Smooth muscle cell (in vitro differentiated cells): ENCODE data around the gene KRTAP9-6. TPM values are rescaled to one million over a fixed set of nuclear protein-coding genes. Genes with fewer than 3 reads are reported as not detected.
"Not testable (repeated sequence)": the region's sequence is repeated elsewhere in the genome, so short reads cannot be mapped to it uniquely, and the experiment has no call there.

Experiments used
- DNase-seq: peaks from one replicate; lab custom pipeline; 2025; ENCODE audit not compliant: unreplicated experiment; lab: John Stamatoyannopoulos, UW
- H2AFZ ChIP-seq: fragments of 200-600 bp; sonication (generic); 2 replicates; pipeline ENCODE4 v1.6.0; 2016; ENCODE audit warnings: antibody characterized with exemption, low read depth, mild to moderate bottlenecking
- H3F3A ChIP-seq: fragments of 200-600 bp; sonication (generic); 2 replicates; pipeline ENCODE4 v1.6.0; 2017; ENCODE audit warnings: antibody characterized with exemption, low read depth
- H3K27ac ChIP-seq: fragments of 200-600 bp; sonication (generic); 2 replicates; pipeline ENCODE4 v1.5.1; 2016; ENCODE audit warnings: low read depth, mild to moderate bottlenecking
- H3K27me3 ChIP-seq: fragments of 200-600 bp; sonication (generic); 2 replicates; pipeline ENCODE4 v1.6.1; 2016; ENCODE audit warnings: low read depth, mild to moderate bottlenecking
- H3K36me3 ChIP-seq: fragments of 200-600 bp; sonication (generic); 2 replicates; pipeline ENCODE4 v1.5.1; 2016; ENCODE audit warnings: low read depth
- H3K4me1 ChIP-seq: fragments of 200-600 bp; sonication (generic); 2 replicates; pipeline ENCODE4 v1.5.1; 2016; ENCODE audit warnings: low read depth
- H3K4me2 ChIP-seq: fragments of 200-600 bp; sonication (generic); 2 replicates; pipeline ENCODE4 v1.6.0; 2016; ENCODE audit warnings: mild to moderate bottlenecking
- H3K4me3 ChIP-seq: fragments of 200-600 bp; sonication (generic); 2 replicates; pipeline ENCODE4 v1.5.1; 2016; ENCODE audit warnings: mild to moderate bottlenecking
- H3K79me2 ChIP-seq: fragments of 200-600 bp; sonication (generic); 2 replicates; pipeline ENCODE4 v1.6.0; 2016; ENCODE audit warnings: low read depth, mild to moderate bottlenecking
- H3K9ac ChIP-seq: fragments of 200-600 bp; sonication (generic); 2 replicates; pipeline ENCODE4 v1.6.0; 2016; ENCODE audit warnings: low read depth
- H3K9me3 ChIP-seq: fragments of 200-600 bp; sonication (generic); replicated peaks from 2 replicates; pipeline ENCODE4 v1.5.1; 2016; ENCODE audit warnings: low read depth
- H4K20me1 ChIP-seq: fragments of 200-600 bp; sonication (generic); 2 replicates; pipeline ENCODE4 v1.6.0; 2016; ENCODE audit warnings: low read depth
- CTCF ChIP-seq: fragments of 200-600 bp; sonication (generic); IDR thresholded peaks from 2 replicates; pipeline ENCODE4 v1.5.1; 2017; ENCODE audit warnings: borderline replicate concordance, mild to moderate bottlenecking, antibody characterized with exemption; ENCODE audit not compliant: insufficient read depth, poor library complexity, severe bottlenecking
- WGBS: methylation state at CpG from one replicate; pipeline ENCODE4 v1.1.7; 2016; ENCODE audit warnings: low lambda C conversion rate; 5-methylcytosine and 5-hydroxymethylcytosine counted together
- polyA plus RNA-seq: library from polyadenylated mRNA; unstranded; fragments of >200 nt; fragmentation: Nextera tagmentation; extraction: Ambion mirVana; gene quantifications from 2 replicates; pipeline ENCODE4 v1.2.1, GENCODE V29; 2016
- total RNA-seq: library from RNA; depleted of rRNA; stranded (reverse); fragments of >200 nt; gene quantifications from 2 replicates; pipeline ENCODE4 v1.2.3, GENCODE V29; 2014

Gene KRTAP9-6
- total and polyA plus RNA-seq, 2 experiments from 2014 or later = not detected

GRCh38 chr17:41230094-41230493, 35.1 kb upstream of the KRTAP9-6 start:
- H3K4me3 ChIP-seq = no peak overlapping the region
- no peaks in the 10 kb centered on the region for H3K79me2 ChIP-seq
- H3K36me3 ChIP-seq = no peaks in the 10 kb centered on the region
- no peaks in the 10 kb centered on the region for H3K4me1 ChIP-seq
- no peak overlapping the region for H3K4me2 ChIP-seq
- no peaks in the 10 kb centered on the region for H3K9me3 ChIP-seq
- DNase-seq = no peak
- H3K9ac ChIP-seq = no peak overlapping the region
- H3K27ac ChIP-seq = no peak overlapping the region
- H2AFZ ChIP-seq = no peak overlapping the region
- no peaks in the 10 kb centered on the region for H4K20me1 ChIP-seq
- TF ChIP-seq CTCF = no peak
- H3F3A ChIP-seq = no peaks in the 10 kb centered on the region
- peaks cover 34% of the 10 kb centered on the region for H3K27me3 ChIP-seq

- TF ChIP-seq CTCF = no peak
- Histone ChIP-seq H2AFZ (no peak overlapping the region), H4K20me1 (no peaks in the 10 kb centered on the region)
Observed at GRCh38 chr17:41231731-41232130, 33.4 kb upstream of the KRTAP9-6 start.

GRCh38 chr17:41232399-41233105, 32.6 kb upstream of the KRTAP9-6 start, which contains the start of gene KRTAP9-3:
TSS of gene KRTAP9-3 (plus strand) at chr17:41232449. CDS start at chr17:41232502, 53 bp downstream.
- H3K4me2 ChIP-seq, DNase-seq, H3K4me1 ChIP-seq, H3F3A ChIP-seq, H3K4me3 ChIP-seq, H4K20me1 ChIP-seq, H3K9ac ChIP-seq, H2AFZ ChIP-seq, H3K79me2 ChIP-seq, H3K36me3 ChIP-seq, H3K27ac ChIP-seq, H3K9me3 ChIP-seq: not testable (repeated sequence)
- H3K27me3 ChIP-seq = peaks cover 33% of the 10 kb centered on the region
- 75% methylated on average over 1 of the region's 1 CpG for WGBS

More at GRCh38 chr17:41231731-41232130, 33.4 kb upstream of the KRTAP9-6 start:
- Histone ChIP-seq H3K36me3 (no peaks in the 10 kb centered on the region), H3K4me3 (no peak overlapping the region), H3K27ac (no peak overlapping the region), H3K4me2 (no peak overlapping the region), H3F3A (no peaks in the 10 kb centered on the region), H3K4me1 (no peaks in the 10 kb centered on the region), H3K79me2 (no peaks in the 10 kb centered on the region), H3K9ac (no peak overlapping the region), H3K27me3 (peaks cover 33% of the 10 kb centered on the region), H3K9me3 (no peaks in the 10 kb centered on the region)
- WGBS = 82% methylated on average over 6 of the region's 6 CpGs
- no peak for DNase-seq

GRCh38 chr17:41237116-41237515, 28.1 kb upstream of the KRTAP9-6 start:
- H3K9me3 ChIP-seq, H3K4me1 ChIP-seq, H3K4me3 ChIP-seq, H3K27ac ChIP-seq, H3K79me2 ChIP-seq, H2AFZ ChIP-seq, H3K36me3 ChIP-seq, H4K20me1 ChIP-seq, H3F3A ChIP-seq, DNase-seq, H3K4me2 ChIP-seq, H3K9ac ChIP-seq: not testable (repeated sequence)
- 73% methylated on average over 4 of the region's 4 CpGs for WGBS
- peaks cover 23% of the 10 kb centered on the region for H3K27me3 ChIP-seq

GRCh38 chr17:41237949-41238437, 27.2 kb upstream of the KRTAP9-6 start, which contains the start of gene KRTAP9-8:
TSS of gene KRTAP9-8 (plus strand) at chr17:41237999. CDS start at chr17:41238052, 53 bp downstream.
- peaks cover 20% of the 10 kb centered on the region for H3K27me3 ChIP-seq
- H2AFZ ChIP-seq, H3F3A ChIP-seq, H3K9me3 ChIP-seq, H3K79me2 ChIP-seq, H3K9ac ChIP-seq, H3K4me2 ChIP-seq, H3K4me3 ChIP-seq, H4K20me1 ChIP-seq, H3K4me1 ChIP-seq, H3K36me3 ChIP-seq, DNase-seq, H3K27ac ChIP-seq: not testable (repeated sequence)
- 48% methylated on average over 3 of the region's 3 CpGs for WGBS

- not testable (repeated sequence) for H3K79me2 ChIP-seq, H3K27ac ChIP-seq, H2AFZ ChIP-seq, DNase-seq, H3K4me2 ChIP-seq, H3K36me3 ChIP-seq, H3K4me1 ChIP-seq, H3K4me3 ChIP-seq, H4K20me1 ChIP-seq, H3K9ac ChIP-seq, H3F3A ChIP-seq, H3K9me3 ChIP-seq
- 22% methylated on average over 2 of the region's 2 CpGs for WGBS
- H3K27me3 ChIP-seq = peaks cover 27% of the 10 kb centered on the region
Observed at GRCh38 chr17:41246995-41247787, 18.0 kb upstream of the KRTAP9-6 start.
